HUDEP-2 (cell line): ENCODE results near the gene FILIP1.

ENCODE experiments used
- DNase-seq, 76 experiments: peaks; one replicate each; lab custom pipeline; 2025; ENCODE audit not compliant: unreplicated experiment in 76 of 76; lab: John Stamatoyannopoulos, UW

The FILIP1 gene

GRCh38 chr6:75386050-75386770 is 107.4 kb downstream of the FILIP1 start:
- no peak for DNase-seq

DNA sequence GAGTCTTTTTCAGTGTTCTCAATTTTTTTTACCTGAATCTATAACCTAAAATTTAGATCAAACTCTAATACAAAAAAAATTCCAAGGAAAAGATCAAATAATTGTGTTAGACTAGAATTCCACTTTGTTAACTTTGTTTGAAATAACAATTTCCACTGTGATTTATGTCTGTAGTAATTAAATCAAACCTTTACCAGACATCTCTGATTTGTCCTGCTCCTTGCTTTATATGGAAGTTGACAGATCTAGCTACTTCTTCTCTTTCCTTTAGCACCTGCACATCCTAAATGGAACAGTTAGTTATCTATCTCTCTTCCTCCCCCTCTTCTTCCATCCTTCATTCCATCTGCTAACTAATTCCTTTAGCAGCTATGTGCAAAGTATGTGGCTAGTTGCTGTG is 109.5 kb downstream of the FILIP1 start:
- DNase-seq = no peak

GRCh38 chr6:75382634-75382900 is 111.0 kb downstream of the FILIP1 start:
- DNase-seq = no peak

DNA sequence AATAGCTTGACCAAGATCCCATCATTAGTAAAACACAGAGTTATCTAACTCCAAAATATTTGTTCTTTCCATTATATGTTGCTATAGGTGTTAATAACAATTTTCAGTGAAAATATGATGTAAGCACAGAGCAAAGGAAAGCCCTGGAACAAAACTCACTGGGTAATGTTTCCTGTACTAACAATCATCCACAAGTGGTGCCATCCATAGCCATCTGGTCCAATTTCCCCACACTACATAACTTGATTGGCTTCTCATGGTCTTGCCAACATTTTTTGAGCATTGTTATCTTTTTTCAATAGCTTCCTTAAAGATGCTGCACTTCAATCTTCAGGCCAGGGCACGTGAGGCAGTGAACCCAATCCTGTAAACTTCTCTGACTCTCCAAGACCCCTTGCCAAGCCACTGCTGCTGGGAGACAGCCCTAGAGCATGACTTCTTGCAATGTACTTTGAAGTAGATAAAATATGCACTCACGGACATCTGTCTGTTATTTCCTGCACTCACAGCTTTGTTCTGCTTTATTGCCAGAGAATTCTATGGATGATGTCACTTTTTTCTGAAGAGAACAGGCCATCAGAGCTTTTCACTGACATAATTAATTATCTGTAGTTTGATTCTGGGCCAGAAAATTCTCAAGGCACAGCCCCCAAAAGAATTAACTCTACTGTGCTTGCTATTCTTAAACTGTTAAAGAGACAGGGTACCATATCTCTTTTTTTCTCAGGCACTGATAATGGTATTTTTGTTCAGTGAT is 111.5 kb downstream of the FILIP1 start:
- no peak for DNase-seq

- DNase-seq = no peak
Observed at GRCh38 chr6:75379536-75379935, 114.1 kb downstream of the FILIP1 start.

GRCh38 chr6:75378101-75378500 is 115.5 kb downstream of the FILIP1 start:
- DNase-seq = no peak

GRCh38 chr6:75377386-75377785 is 116.2 kb downstream of the FILIP1 start:
- DNase-seq = no peak

- DNase-seq = no peak
Observed at GRCh38 chr6:75376347-75377024, 117.1 kb downstream of the FILIP1 start.

DNA sequence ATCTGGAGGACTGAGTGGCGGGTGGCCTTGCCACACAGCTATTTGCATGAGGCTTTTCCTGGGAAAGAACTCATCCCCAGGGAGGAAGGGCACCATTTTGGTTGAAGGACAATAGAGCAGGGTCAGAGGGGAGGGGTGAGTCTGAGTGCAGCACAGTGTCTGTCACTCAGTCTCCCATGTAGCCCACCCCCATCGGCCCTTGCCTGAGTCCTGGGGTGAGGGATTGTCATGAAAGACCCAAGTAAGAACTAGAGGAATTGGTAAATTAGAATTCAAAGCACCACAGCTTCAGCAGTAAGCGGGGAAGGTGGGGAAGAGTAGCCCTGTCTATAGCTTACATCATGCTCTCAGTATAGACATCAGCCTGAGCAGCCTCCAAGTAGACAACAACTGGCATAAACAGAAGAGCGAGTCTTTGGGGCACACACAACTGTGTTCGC is 118.6 kb downstream of the FILIP1 start:
- no peak for DNase-seq

- DNase-seq = no peak
Observed at GRCh38 chr6:75372884-75373283, 120.7 kb downstream of the FILIP1 start.

- DNase-seq = no peak
Observed at GRCh38 chr6:75370011-75370410, 123.6 kb downstream of the FILIP1 start.

DNA sequence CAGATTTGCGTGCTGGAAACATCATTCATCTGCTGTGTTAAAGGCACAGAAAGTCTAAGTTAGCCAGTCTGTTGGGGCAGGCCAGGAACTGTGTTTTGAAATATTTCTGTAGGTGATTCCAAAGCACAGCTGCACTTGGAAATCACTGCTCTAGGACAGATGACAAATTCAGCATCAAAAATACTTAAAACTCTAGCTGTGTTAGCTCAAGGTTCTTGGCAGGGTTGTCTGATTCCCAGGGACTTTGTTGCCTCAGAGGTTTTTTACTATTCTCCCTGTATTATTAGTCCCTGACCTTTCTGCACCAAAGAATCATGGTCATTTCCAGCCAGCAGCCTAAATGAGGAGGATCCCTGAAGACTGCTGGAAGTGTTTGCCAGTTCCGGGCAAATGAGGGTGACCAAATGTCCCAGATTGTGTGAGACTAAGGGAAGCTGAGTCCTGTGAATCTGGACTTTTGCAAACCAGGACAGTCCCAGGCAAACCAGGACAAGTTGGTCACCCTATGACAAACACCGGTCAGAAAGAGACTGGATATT is 124.7 kb downstream of the FILIP1 start:
- no peak for DNase-seq

GRCh38 chr6:75368151-75368779 is 125.3 kb downstream of the FILIP1 start:
- peak in 2 of 76 experiments; percentile 2 to 18 for DNase-seq

DNA sequence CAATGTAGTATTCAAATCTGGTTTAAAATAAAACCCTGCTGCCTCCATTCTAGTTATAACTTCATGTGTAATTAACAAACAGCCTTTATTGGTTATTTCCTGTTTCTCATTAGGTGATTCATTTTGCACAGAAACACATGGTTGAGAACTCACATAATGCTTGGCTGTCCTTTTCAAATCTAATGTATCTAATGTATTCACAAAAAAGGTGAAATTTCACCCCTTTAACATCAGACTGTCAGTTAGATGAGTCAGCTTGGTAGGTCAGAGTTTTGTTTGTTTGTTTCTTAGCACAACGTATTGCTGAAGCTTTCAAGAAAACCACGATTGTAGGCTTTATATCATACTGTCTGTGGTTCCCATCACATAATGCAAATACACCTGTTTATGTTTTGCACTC is 130.3 kb downstream of the FILIP1 start:
- no peak for DNase-seq

- no peak for DNase-seq
Observed at GRCh38 chr6:75353644-75354043, 140.0 kb downstream of the FILIP1 start.

DNA sequence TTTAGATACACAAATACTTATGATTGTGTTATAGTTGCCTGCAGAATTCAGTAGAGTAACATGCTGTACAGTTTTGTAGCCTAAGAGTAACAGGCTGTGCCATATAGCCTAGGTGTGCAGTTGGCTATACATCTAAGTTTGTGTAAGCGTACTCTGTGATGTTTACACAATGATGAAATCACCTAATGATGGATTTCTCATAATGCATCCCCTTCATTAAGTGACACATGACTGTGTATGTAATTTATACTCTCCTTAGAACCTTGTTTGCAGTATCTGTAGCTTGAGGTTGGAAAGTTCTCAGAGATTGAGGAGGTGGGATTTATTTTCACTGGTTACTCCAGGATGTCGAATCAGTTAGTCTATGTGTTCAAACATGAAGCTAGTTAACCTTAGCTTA is 142.0 kb downstream of the FILIP1 start:
- DNase-seq = no peak

- DNase-seq = no peak
Observed at GRCh38 chr6:75350808-75351207, 142.8 kb downstream of the FILIP1 start.

- DNase-seq = no peak
Observed at GRCh38 chr6:75350156-75350555, 143.4 kb downstream of the FILIP1 start.

- DNase-seq = peak in 1 of 76 experiments; percentile 3
Observed at GRCh38 chr6:75349262-75349984, 144.2 kb downstream of the FILIP1 start.

GRCh38 chr6:75348882-75349261 is 144.7 kb downstream of the FILIP1 start:
- no peak for DNase-seq
